GM12878 (cell line): Measurements from ENCODE around the gene CROT. TPM values are rescaled to one million over a fixed set of nuclear protein-coding genes. Genes with fewer than 3 reads are reported as not detected.
A peak's percentile ranks its signal among the peaks of the same experiment; 100 is the strongest.

Experiments used
- ATAC-seq: fragments of 200-7000 bp; cut with Tn5 transposase; 3 replicates; pipeline ENCODE4 v1.9.1; 2020; ENCODE audit warnings: mild to moderate bottlenecking, moderate library complexity
- BruUV-seq: library from RNA; stranded (reverse); fragments of 400-500 nt; replicated peaks from 2 replicates; lab custom pipeline; 2021; lab: Mats Ljungman, UMichigan
- CTCF ChIA-PET: fragments of 300-600 bp; sonication (Branson Sonifier 250); formaldehyde crosslinking; extraction: SDS; loops from one replicate; lab custom pipeline; 2021; ENCODE audit warnings: inconsistent platforms; lab: Yijun Ruan, JAX
- POLR2A ChIA-PET: fragments of 350-600 bp; formaldehyde crosslinking; extraction: SDS; loops from one replicate; lab custom pipeline; 2021; ENCODE audit warnings: inconsistent platforms; lab: Charles Lee
- RAD21 ChIA-PET: fragments of 300-600 bp; sonication (Branson Sonifier 250); formaldehyde crosslinking; loops from one replicate; lab custom pipeline; 2023; ENCODE audit warnings: antibody characterized with exemption; ENCODE audit not compliant: unreplicated experiment; lab: Charles Lee
- SMC1A ChIA-PET: fragments of 300-600 bp; sonication (Branson Sonifier 250); formaldehyde crosslinking; loops from one replicate; lab custom pipeline; 2023; ENCODE audit not compliant: unreplicated experiment, uncharacterized antibody; lab: Charles Lee
- DNase-seq: peaks from one replicate; pipeline ENCODE4 v3.0.0-alpha.2; 2011; ENCODE audit warnings: low read depth, low spot score
- FAIRE-seq: peaks from 3 replicates; lab custom pipeline; 2011; peaks lifted over from hg19 to GRCh38; lab: Jason Lieb, UNC
- H2AFZ ChIP-seq: 2 replicates; pipeline ENCODE4 v1.6.0; 2011; ENCODE audit warnings: low read depth, low read length, control low read depth; ENCODE audit not compliant: control insufficient read depth
- H3K27ac ChIP-seq: 2 replicates; pipeline ENCODE4 v1.5.1; 2011; ENCODE audit warnings: control low read depth; ENCODE audit not compliant: control insufficient read depth, insufficient read depth
- H3K27me3 ChIP-seq, 2 experiments: replicated peaks in 1 of 2; 2 replicates each; pipeline versions ENCODE4 v1.6.0 to v1.6.1; 2011; ENCODE audit warnings: low read length in 1 of 2; ENCODE audit not compliant: control insufficient read depth in 2 of 2, insufficient read depth in 2 of 2
- H3K36me3 ChIP-seq, 2 experiments: 2 replicates each; pipeline ENCODE4 v1.5.1; 2011; ENCODE audit warnings: low read length in 1 of 2; ENCODE audit not compliant: control insufficient read depth in 2 of 2, insufficient read depth in 2 of 2
- H3K4me1 ChIP-seq: 2 replicates; pipeline ENCODE4 v1.6.1; 2011; ENCODE audit warnings: mild to moderate bottlenecking, low read length, moderate library complexity, mixed read lengths; ENCODE audit not compliant: control insufficient read depth, insufficient read depth
- H3K4me2 ChIP-seq: 2 replicates; pipeline ENCODE4 v1.6.0; 2011; ENCODE audit warnings: control low read depth; ENCODE audit not compliant: control insufficient read depth, insufficient read depth
- H3K4me3 ChIP-seq: fragments of 200-600 bp; sonication (generic); 2 replicates; pipeline ENCODE4 v1.5.1; 2016
- H3K79me2 ChIP-seq: 2 replicates; pipeline ENCODE4 v1.6.0; 2011; ENCODE audit warnings: low read length; ENCODE audit not compliant: control insufficient read depth, insufficient read depth
- H3K9ac ChIP-seq: 2 replicates; pipeline ENCODE4 v1.8.0; 2011; ENCODE audit warnings: low read length, control low read depth, mixed read lengths; ENCODE audit not compliant: control insufficient read depth, insufficient read depth
- H3K9me3 ChIP-seq: replicated peaks from 3 replicates; pipeline ENCODE4 v1.5.1; 2011; ENCODE audit warnings: mild to moderate bottlenecking, low read length; ENCODE audit not compliant: control insufficient read depth, insufficient read depth
- H4K20me1 ChIP-seq: 2 replicates; pipeline ENCODE4 v1.6.0; 2011; ENCODE audit not compliant: control insufficient read depth, insufficient read depth
- CBX3 ChIP-seq: fragments of 200-600 bp; sonication (generic); IDR thresholded peaks from 2 replicates; pipeline ENCODE4 v1.6.1; 2016; ENCODE audit warnings: low read depth, borderline replicate concordance
- CBX5 ChIP-seq: sonication (generic); IDR thresholded peaks from 2 replicates; pipeline ENCODE4 v1.6.1; 2016; ENCODE audit warnings: low read depth, moderate library complexity, mild to moderate bottlenecking, inconsistent platforms
- EP300 ChIP-seq, 2 experiments: fragments of 150-350 bp in 1 of 2; IDR thresholded peaks; 2 replicates each; pipeline ENCODE4 v1.6.1; 2011 to 2012; ENCODE audit warnings: low read depth in 2 of 2, low read length in 2 of 2, borderline replicate concordance in 1 of 2, improper control_type of control experiment in 1 of 2, inconsistent platforms in 1 of 2; ENCODE audit not compliant: control insufficient read depth in 1 of 2
- ETV6 ChIP-seq, 2 experiments: fragments of 450-650 bp in 1 of 2; IDR thresholded peaks in 1 of 2; conservative IDR thresholded peaks in 1 of 2; 2 replicates each; pipeline ENCODE4 v1.6.1; 2014; ENCODE audit warnings: antibody characterized with exemption in 1 of 2, borderline replicate concordance in 1 of 2, low read depth in 1 of 2, mild to moderate bottlenecking in 1 of 2, moderate library complexity in 1 of 2
- LARP7 ChIP-seq: fragments of 450-650 bp; IDR thresholded peaks from 2 replicates; pipeline ENCODE4 v1.6.1; 2017; ENCODE audit warnings: mild to moderate bottlenecking
- NRF1 ChIP-seq: conservative IDR thresholded peaks from 2 replicates; pipeline ENCODE4 v1.6.1; 2011; ENCODE audit warnings: mild to moderate bottlenecking, low read depth, low read length, improper control_type of control experiment
- RCOR1 ChIP-seq: conservative IDR thresholded peaks from 2 replicates; pipeline ENCODE4 v1.6.1; 2012; ENCODE audit warnings: low read depth, low read length, improper control_type of control experiment
- RFX5 ChIP-seq: IDR thresholded peaks from 2 replicates; pipeline ENCODE4 v1.6.1; 2011; ENCODE audit warnings: low read depth, low read length, improper control_type of control experiment
- SMAD1 ChIP-seq: fragments of 450-650 bp; IDR thresholded peaks from 2 replicates; pipeline ENCODE4 v1.6.1; 2018; ENCODE audit warnings: mild to moderate bottlenecking, low read depth; ENCODE audit not compliant: partially characterized antibody
- SMAD5 ChIP-seq: IDR thresholded peaks from 2 replicates; pipeline ENCODE4 v1.6.1; 2016; ENCODE audit warnings: antibody characterized with exemption, low read depth
- SMARCA5 ChIP-seq: fragments of 450-650 bp; IDR thresholded peaks from 2 replicates; pipeline ENCODE4 v1.6.1; 2017; ENCODE audit warnings: mild to moderate bottlenecking
- STAT3 ChIP-seq: IDR thresholded peaks from 2 replicates; pipeline ENCODE4 v1.6.1; 2011; ENCODE audit warnings: low read depth, low read length, improper control_type of control experiment
- TBL1XR1 ChIP-seq: IDR thresholded peaks from 2 replicates; pipeline ENCODE4 v1.6.1; 2012; ENCODE audit warnings: low read depth, low read length, improper control_type of control experiment
- ZSCAN29 ChIP-seq: fragments of 450-650 bp; IDR thresholded peaks from 2 replicates; pipeline ENCODE4 v1.6.1; 2017; ENCODE audit warnings: mild to moderate bottlenecking, moderate library complexity
- WGBS: methylation state at CpG from one replicate; pipeline ENCODE4 v1.1.6; 2016; ENCODE audit warnings: low lambda C conversion rate; ENCODE audit not compliant: insufficient replicate concordance, insufficient coverage; ENCODE audit errors: missing lambda C conversion rate; 5-methylcytosine and 5-hydroxymethylcytosine counted together
- in situ Hi-C: fragments of 300-500 bp; cut with MboI; formaldehyde crosslinking; loops from 9 replicates; pipeline ENCODE4 v1.14.3; 2018; ENCODE audit warnings: mixed read lengths
- intact Hi-C: fragments of 100-400 bp; cut with micrococcal nuclease; formaldehyde crosslinking; loops from one replicate; pipeline ENCODE4 v1.14.2; 2022; ENCODE audit not compliant: unreplicated experiment
- polyA plus RNA-seq, 11 experiments: library from polyadenylated mRNA; depleted of rRNA in 4 of 11; unstranded in 6 of 11; stranded (reverse) in 5 of 11; fragments of >200 nt; fragmentation: Nextera tagmentation in 4 of 11; fragmentation: Illumina TruSeq in 1 of 11; extraction: Ambion mirVana in 4 of 11; extraction: Trizol in 1 of 11; gene quantifications; 1 replicate in 1 of 11; 2 replicates in 10 of 11; pipeline versions ENCODE4 v1.2.1 to v1.2.3, GENCODE V29; 2011 to 2016; ENCODE audit warnings: inconsistent platforms in 2 of 11, missing spikeins in 2 of 11, low read depth in 1 of 11
- total RNA-seq, 4 experiments: library from RNA; depleted of rRNA in 3 of 4; stranded (reverse); fragments of >200 nt in 3 of 4; fragmentation: Illumina TruSeq in 1 of 4; extraction: Trizol in 1 of 4; gene quantifications; 2 replicates each; pipeline versions ENCODE4 v1.2.1 to v1.2.3, GENCODE V29; 2013 to 2021
- TF ChIP-seq, protein P1 (sequence below): fragments of 150-350 bp; IDR thresholded peaks from 2 replicates; pipeline ENCODE4 v1.6.1; 2016; ENCODE audit warnings: low read depth, low read length
- TF ChIP-seq, protein P2 (sequence below): fragments of 450-650 bp; IDR thresholded peaks from 2 replicates; pipeline ENCODE4 v1.6.1; 2016; ENCODE audit warnings: mild to moderate bottlenecking

Gene CROT
- total and polyA plus RNA-seq, 10 of the 15 experiments (the other 5 are each of a cell fraction or from before 2014, with no cell fraction given) = 5.5 to 15.9 (median 12.1) TPM

DNA sequence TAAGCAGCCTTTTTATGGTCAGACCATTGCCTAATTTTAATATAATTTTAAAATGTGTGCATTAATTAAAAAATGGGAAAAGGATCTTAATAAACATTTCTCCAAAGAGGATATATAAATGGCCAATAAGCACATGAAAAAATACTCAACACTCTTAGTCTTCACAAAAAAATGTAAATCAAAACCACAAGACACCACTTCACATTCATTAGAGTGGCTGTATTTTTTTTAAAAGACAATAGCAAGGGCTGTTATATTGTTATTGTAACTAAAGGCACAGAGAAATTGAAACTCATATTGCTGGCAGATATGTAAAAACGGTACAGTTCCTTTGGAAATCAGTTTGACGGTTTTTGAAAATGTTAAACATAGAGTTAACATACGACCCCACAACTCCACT lies 3.2 kb upstream of the CROT start:
- ChIA-PET RAD21 (no interaction called here), CTCF (interaction anchor here (1.1 kb wide), 1 partner anchor 30 kb away, joined by 3 read pairs; no protein-coding TSS in a partner anchor), POLR2A (interaction anchor here (1.0 kb wide), 1 partner anchor 9 kb away, joined by 3 read pairs; no protein-coding TSS in a partner anchor), SMC1A (interaction anchor here (0.9 to 1.3 kb wide), 2 partner anchors 67 to 74 kb away, joined by 4 read pairs; no protein-coding TSS in a partner anchor)
- peaks cover 29% of the 10 kb centered on the region for H3K79me2 ChIP-seq
- in situ Hi-C loops (no loop called here), intact Hi-C loops (loop anchor here (5.0 to 10.0 kb wide), 2 partner anchors 125 to 583 kb away; partner anchors contain the start of gene TMEM243)
- no peak for DNase-seq
- H3K9me3 ChIP-seq = no peaks in the 10 kb centered on the region
- no peak for FAIRE-seq
- no peak overlapping the region for H3K9ac ChIP-seq
- peak overlapping the region; percentile 31 for H3K4me2 ChIP-seq
- peak overlapping the region; percentile 40; the same call in 1 of the 2 replicates for H3K4me3 ChIP-seq
- ATAC-seq = no peak
- H3K4me1 ChIP-seq = no peaks in the 10 kb centered on the region
- TF ChIP-seq CBX5 (no peak), SMAD1 (no peak), EP300 (IDR thresholded peaks at IDR 0.05; ENCODE audit: borderline replicate concordance in 1 of 2, control insufficient read depth in 1 of 2, low read depth in 2 of 2, low read length in 2 of 2) (no peak), NRF1 (no peak), ETV6 (conservative IDR thresholded peaks at IDR 0.05 in 1 of 2, IDR thresholded peaks at IDR 0.05 in 1 of 2; ENCODE audit: borderline replicate concordance in 1 of 2, low read depth in 1 of 2) (no peak), RFX5 (no peak), SMAD5 (no peak), STAT3 (no peak), TBL1XR1 (no peak), LARP7 (no peak), ZSCAN29 (no peak), RCOR1 (no peak), CBX3 (no peak), SMARCA5 (no peak)
- TF ChIP-seq, protein P1, sequence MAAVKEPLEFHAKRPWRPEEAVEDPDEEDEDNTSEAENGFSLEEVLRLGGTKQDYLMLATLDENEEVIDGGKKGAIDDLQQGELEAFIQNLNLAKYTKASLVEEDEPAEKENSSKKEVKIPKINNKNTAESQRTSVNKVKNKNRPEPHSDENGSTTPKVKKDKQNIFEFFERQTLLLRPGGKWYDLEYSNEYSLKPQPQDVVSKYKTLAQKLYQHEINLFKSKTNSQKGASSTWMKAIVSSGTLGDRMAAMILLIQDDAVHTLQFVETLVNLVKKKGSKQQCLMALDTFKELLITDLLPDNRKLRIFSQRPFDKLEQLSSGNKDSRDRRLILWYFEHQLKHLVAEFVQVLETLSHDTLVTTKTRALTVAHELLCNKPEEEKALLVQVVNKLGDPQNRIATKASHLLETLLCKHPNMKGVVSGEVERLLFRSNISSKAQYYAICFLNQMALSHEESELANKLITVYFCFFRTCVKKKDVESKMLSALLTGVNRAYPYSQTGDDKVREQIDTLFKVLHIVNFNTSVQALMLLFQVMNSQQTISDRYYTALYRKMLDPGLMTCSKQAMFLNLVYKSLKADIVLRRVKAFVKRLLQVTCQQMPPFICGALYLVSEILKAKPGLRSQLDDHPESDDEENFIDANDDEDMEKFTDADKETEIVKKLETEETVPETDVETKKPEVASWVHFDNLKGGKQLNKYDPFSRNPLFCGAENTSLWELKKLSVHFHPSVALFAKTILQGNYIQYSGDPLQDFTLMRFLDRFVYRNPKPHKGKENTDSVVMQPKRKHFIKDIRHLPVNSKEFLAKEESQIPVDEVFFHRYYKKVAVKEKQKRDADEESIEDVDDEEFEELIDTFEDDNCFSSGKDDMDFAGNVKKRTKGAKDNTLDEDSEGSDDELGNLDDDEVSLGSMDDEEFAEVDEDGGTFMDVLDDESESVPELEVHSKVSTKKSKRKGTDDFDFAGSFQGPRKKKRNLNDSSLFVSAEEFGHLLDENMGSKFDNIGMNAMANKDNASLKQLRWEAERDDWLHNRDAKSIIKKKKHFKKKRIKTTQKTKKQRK = no peak
- TF ChIP-seq, protein P2, sequence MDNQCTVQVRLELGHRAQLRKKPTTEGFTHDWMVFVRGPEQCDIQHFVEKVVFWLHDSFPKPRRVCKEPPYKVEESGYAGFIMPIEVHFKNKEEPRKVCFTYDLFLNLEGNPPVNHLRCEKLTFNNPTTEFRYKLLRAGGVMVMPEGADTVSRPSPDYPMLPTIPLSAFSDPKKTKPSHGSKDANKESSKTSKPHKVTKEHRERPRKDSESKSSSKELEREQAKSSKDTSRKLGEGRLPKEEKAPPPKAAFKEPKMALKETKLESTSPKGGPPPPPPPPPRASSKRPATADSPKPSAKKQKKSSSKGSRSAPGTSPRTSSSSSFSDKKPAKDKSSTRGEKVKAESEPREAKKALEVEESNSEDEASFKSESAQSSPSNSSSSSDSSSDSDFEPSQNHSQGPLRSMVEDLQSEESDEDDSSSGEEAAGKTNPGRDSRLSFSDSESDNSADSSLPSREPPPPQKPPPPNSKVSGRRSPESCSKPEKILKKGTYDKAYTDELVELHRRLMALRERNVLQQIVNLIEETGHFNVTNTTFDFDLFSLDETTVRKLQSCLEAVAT = no peak
- no peaks in the 10 kb centered on the region for H3K27me3 ChIP-seq
- peaks cover 0 to 6% of the 10 kb centered on the region in 2 experiments; a peak in 1 of 4 replicates for H3K36me3 ChIP-seq
- no peaks in the 10 kb centered on the region for H4K20me1 ChIP-seq
- 100% methylated on average over 3 of the region's 3 CpGs for WGBS
- no peak overlapping the region for H2AFZ ChIP-seq
- peak overlapping the region; percentile 6; the same call in 1 of the 2 replicates for H3K27ac ChIP-seq
- BruUV-seq = no TSS peak
